Fibroblast of the conjunctiva (primary cell): ENCODE data around the gene CBFA2T2.

Experiments used
- DNase-seq: peaks from one replicate; pipeline ENCODE4 v3.0.0-alpha.2; 2010; ENCODE audit warnings: low read depth

Gene CBFA2T2

GRCh38 chr20:33667245-33667675 lies 177.4 kb downstream of the CBFA2T2 start:
- DNase-seq = no peak

- DNase-seq = peak; percentile 63
Measured at GRCh38 chr20:33667676-33668465, 178.0 kb downstream of the CBFA2T2 start.

- DNase-seq = no peak
Measured at GRCh38 chr20:33668466-33669155, 178.7 kb downstream of the CBFA2T2 start.

GRCh38 chr20:33669224-33669623 lies 179.3 kb downstream of the CBFA2T2 start:
- no peak for DNase-seq

GRCh38 chr20:33669873-33670640 lies 180.2 kb downstream of the CBFA2T2 start:
- no peak for DNase-seq

GRCh38 chr20:33670715-33671499 lies 181.0 kb downstream of the CBFA2T2 start:
- no peak for DNase-seq

- no peak for DNase-seq
Measured at GRCh38 chr20:33671573-33672288, 181.8 kb downstream of the CBFA2T2 start.

- DNase-seq = no peak
Measured at GRCh38 chr20:33672426-33673113, 182.7 kb downstream of the CBFA2T2 start.

GRCh38 chr20:33673114-33673409 lies 183.2 kb downstream of the CBFA2T2 start:
- DNase-seq = no peak

GRCh38 chr20:33673410-33674293 lies 183.8 kb downstream of the CBFA2T2 start:
- DNase-seq = no peak

- no peak for DNase-seq
Measured at GRCh38 chr20:33674294-33675135, 184.6 kb downstream of the CBFA2T2 start, which contains the start of gene NECAB3. Gene NECAB3 (minus strand): TSS chr20:33674428. CDS start chr20:33674352, 76 bp downstream.

GRCh38 chr20:33675136-33675959 lies 185.5 kb downstream of the CBFA2T2 start:
- no peak for DNase-seq

GRCh38 chr20:33676121-33676520 lies 186.2 kb downstream of the CBFA2T2 start:
- no peak for DNase-seq

- no peak for DNase-seq
Measured at GRCh38 chr20:33676652-33677645, 187.1 kb downstream of the CBFA2T2 start.

GRCh38 chr20:33677991-33678702 lies 188.3 kb downstream of the CBFA2T2 start:
- no peak for DNase-seq
